GM23248 (cell line): ENCODE data around the gene ZNF70. TPM values are rescaled to one million over a fixed set of nuclear protein-coding genes. Genes with fewer than 3 reads are reported as not detected.

Source experiments
- DNase-seq: peaks from one replicate; pipeline ENCODE4 v3.0.0-alpha.2; 2015
- H2AFZ ChIP-seq: fragments of 200-600 bp; sonication (generic); 2 replicates; pipeline ENCODE4 v1.6.1; 2016; ENCODE audit warnings: antibody characterized with exemption
- H3F3A ChIP-seq: fragments of 200-600 bp; sonication (generic); 2 replicates; pipeline ENCODE4 v1.6.1; 2016; ENCODE audit warnings: mild to moderate bottlenecking, antibody characterized with exemption, mixed run types; ENCODE audit not compliant: insufficient read depth
- H3K27ac ChIP-seq: fragments of 200-600 bp; sonication (generic); 2 replicates; pipeline ENCODE4 v1.5.1; 2016; ENCODE audit warnings: mild to moderate bottlenecking
- H3K27me3 ChIP-seq: fragments of 200-600 bp; sonication (generic); replicated peaks from 2 replicates; pipeline ENCODE4 v1.6.1; 2016; ENCODE audit warnings: mild to moderate bottlenecking; ENCODE audit not compliant: insufficient read depth
- H3K36me3 ChIP-seq: fragments of 200-600 bp; sonication (generic); 2 replicates; pipeline ENCODE4 v1.6.1; 2016; ENCODE audit warnings: low read depth, mild to moderate bottlenecking
- H3K4me1 ChIP-seq: fragments of 200-600 bp; sonication (generic); 2 replicates; pipeline ENCODE4 v1.6.1; 2016; ENCODE audit warnings: mild to moderate bottlenecking; ENCODE audit not compliant: insufficient read depth
- H3K4me2 ChIP-seq: fragments of 200-600 bp; sonication (generic); one replicate; pipeline ENCODE4 v1.6.1; 2016; ENCODE audit warnings: mild to moderate bottlenecking; ENCODE audit not compliant: unreplicated experiment
- H3K4me3 ChIP-seq: fragments of 200-600 bp; sonication (generic); 2 replicates; pipeline ENCODE4 v1.5.1; 2016; ENCODE audit warnings: mild to moderate bottlenecking
- H3K79me2 ChIP-seq: fragments of 200-600 bp; sonication (generic); 2 replicates; pipeline ENCODE4 v1.6.1; 2016; ENCODE audit warnings: mild to moderate bottlenecking; ENCODE audit not compliant: insufficient read depth
- H3K9ac ChIP-seq: fragments of 200-600 bp; sonication (generic); 2 replicates; pipeline ENCODE4 v1.6.1; 2016; ENCODE audit warnings: mild to moderate bottlenecking
- H3K9me2 ChIP-seq: fragments of 200-600 bp; sonication (generic); 2 replicates; pipeline ENCODE4 v1.6.1; 2016; ENCODE audit warnings: mixed run types, mild to moderate bottlenecking, moderate library complexity; ENCODE audit not compliant: insufficient read depth
- H3K9me3 ChIP-seq: fragments of 200-600 bp; sonication (generic); one replicate; pipeline ENCODE4 v1.6.1; 2017; ENCODE audit warnings: low read depth
- H4K20me1 ChIP-seq: fragments of 200-600 bp; sonication (generic); 2 replicates; pipeline ENCODE4 v1.6.0; 2016; ENCODE audit not compliant: insufficient read depth
- EZH2 ChIP-seq: fragments of 200-600 bp; sonication (generic); IDR thresholded peaks from 2 replicates; pipeline ENCODE4 v1.6.1; 2018; ENCODE audit warnings: antibody characterized with exemption, mild to moderate bottlenecking; ENCODE audit not compliant: insufficient read depth, poor library complexity, severe bottlenecking
- EZH2phosphoT487 ChIP-seq: fragments of 200-600 bp; sonication (generic); IDR thresholded peaks from 2 replicates; pipeline ENCODE4 v1.6.1; 2018; ENCODE audit warnings: antibody characterized with exemption, moderate library complexity, mild to moderate bottlenecking, low read depth; ENCODE audit not compliant: insufficient read depth
- WGBS, 2 experiments: methylation state at CpG; one replicate each; pipeline ENCODE4 v1.1.6; 2015 to 2017; ENCODE audit warnings: low lambda C conversion rate in 2 of 2, low coverage in 1 of 2; ENCODE audit errors: missing lambda C conversion rate in 2 of 2; 5-methylcytosine and 5-hydroxymethylcytosine counted together
- in situ Hi-C: fragments of 300-500 bp; cut with MboI; formaldehyde crosslinking; loops from 2 replicates; pipeline ENCODE4 v1.15.0; 2020
- polyA plus RNA-seq: library from polyadenylated mRNA; unstranded; fragments of >200 nt; fragmentation: Nextera tagmentation; extraction: Ambion mirVana; gene quantifications from 2 replicates; pipeline ENCODE4 v1.2.1, GENCODE V29; 2016
- total RNA-seq: library from RNA; depleted of rRNA; stranded (reverse); fragments of >200 nt; shearing (Covaris generic); gene quantifications from 2 replicates; pipeline ENCODE4 v1.2.3, GENCODE V29; 2014

ZNF70 gene
- total and polyA plus RNA-seq, 2 experiments from 2014 or later = 1.0 to 2.5 TPM

DNA sequence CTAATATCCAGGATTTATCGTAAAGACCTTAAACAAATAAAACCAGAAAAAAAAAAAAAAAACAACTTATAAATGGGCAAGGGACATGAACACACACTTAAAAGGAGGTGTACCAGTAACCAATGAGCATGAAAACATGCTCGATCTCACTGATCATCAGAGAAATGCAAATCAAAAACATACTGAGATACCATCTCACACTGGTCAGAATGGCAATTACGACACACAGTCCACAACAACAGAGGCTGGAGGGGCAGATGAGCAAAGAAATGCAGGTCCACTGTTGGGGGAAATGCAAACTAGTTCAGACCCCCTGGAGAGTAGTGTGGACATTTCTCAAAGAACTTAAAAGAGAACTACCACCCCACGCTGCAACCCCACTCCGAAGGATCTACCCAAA lies 46.9 kb downstream of the ZNF70 start:
- H3K27me3 ChIP-seq = no peaks in the 10 kb centered on the region
- in situ Hi-C loops = no loop called here
- H3F3A ChIP-seq = no peaks in the 10 kb centered on the region
- H3K9me3 ChIP-seq = no peaks in the 10 kb centered on the region
- peaks cover 13% of the 10 kb centered on the region; the same call in 1 of the 2 replicates for H3K36me3 ChIP-seq
- no peaks in the 10 kb centered on the region for H3K9me2 ChIP-seq
- no peak overlapping the region for H3K4me2 ChIP-seq
- no peak for DNase-seq
- H4K20me1 ChIP-seq = no peaks in the 10 kb centered on the region; the same call in 1 of the 2 replicates
- H3K79me2 ChIP-seq = peaks cover 26% of the 10 kb centered on the region; the same call in 1 of the 2 replicates
- H3K4me3 ChIP-seq = no peak overlapping the region
- H2AFZ ChIP-seq = no peak overlapping the region
- WGBS, 2 experiments = 88 to 95% methylated on average over 5 of the region's 5 CpGs
- no peak overlapping the region for H3K9ac ChIP-seq
- H3K4me1 ChIP-seq = peaks cover 3% of the 10 kb centered on the region; the same call in 1 of the 2 replicates
- TF ChIP-seq EZH2 (no peak), EZH2phosphoT487 (no peak)
- no peak overlapping the region for H3K27ac ChIP-seq

DNA sequence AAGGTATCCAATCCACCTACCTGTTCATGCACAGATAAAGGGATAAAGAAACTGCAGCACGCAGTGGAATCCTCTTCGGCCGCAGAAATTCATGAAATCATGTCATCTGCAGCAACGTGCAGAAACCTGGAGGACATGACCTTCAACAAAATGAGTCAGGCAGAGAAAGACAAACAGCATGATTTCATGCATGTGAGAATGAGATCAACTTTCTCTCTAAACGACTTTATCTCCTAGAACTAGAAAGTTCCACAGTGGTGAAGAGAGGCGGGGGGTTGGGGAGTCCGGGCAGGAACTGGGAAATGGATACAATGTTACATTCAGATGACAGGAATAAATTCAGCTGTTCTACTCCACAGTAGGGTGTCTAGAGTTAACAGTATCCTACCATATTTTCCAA lies 50.2 kb downstream of the ZNF70 start:
- H3F3A ChIP-seq = no peaks in the 10 kb centered on the region
- WGBS, 2 experiments = 94 to 99% methylated on average over 7 of the region's 7 CpGs
- H2AFZ ChIP-seq = no peak overlapping the region
- in situ Hi-C loops = no loop called here
- H3K4me1 ChIP-seq = no peaks in the 10 kb centered on the region
- no peaks in the 10 kb centered on the region for H3K9me2 ChIP-seq
- H4K20me1 ChIP-seq = no peaks in the 10 kb centered on the region; the same call in 1 of the 2 replicates
- DNase-seq = no peak
- H3K9ac ChIP-seq = no peak overlapping the region
- TF ChIP-seq EZH2phosphoT487 (no peak), EZH2 (no peak)
- H3K36me3 ChIP-seq = 0 out of 2 replicates have a peak, but pooled peaks cover 3% of the 10 kb centered on the region
- H3K9me3 ChIP-seq = no peaks in the 10 kb centered on the region
- no peaks in the 10 kb centered on the region for H3K27me3 ChIP-seq
- no peak overlapping the region for H3K27ac ChIP-seq
- peaks cover 26% of the 10 kb centered on the region; the same call in 1 of the 2 replicates for H3K79me2 ChIP-seq
- H3K4me2 ChIP-seq = no peak overlapping the region
- H3K4me3 ChIP-seq = no peak overlapping the region

GRCh38 chr22:23698673-23699235 lies 52.2 kb downstream of the ZNF70 start:
- no peaks in the 10 kb centered on the region for H3K4me1 ChIP-seq
- H3K79me2 ChIP-seq = peaks cover 26% of the 10 kb centered on the region; the same call in 1 of the 2 replicates
- in situ Hi-C loops = no loop called here
- H3K27me3 ChIP-seq = no peaks in the 10 kb centered on the region
- DNase-seq = no peak
- H3K9me2 ChIP-seq = no peaks in the 10 kb centered on the region
- no peak overlapping the region for H3K4me2 ChIP-seq
- 93 to 99% methylated on average over 10 of the region's 10 CpGs for WGBS, 2 experiments
- H3K36me3 ChIP-seq = peaks cover 6% of the 10 kb centered on the region; the same call in 1 of the 2 replicates
- H4K20me1 ChIP-seq = no peaks in the 10 kb centered on the region
- H3K9ac ChIP-seq = no peak overlapping the region
- H3K9me3 ChIP-seq = no peaks in the 10 kb centered on the region
- no peak overlapping the region for H3K4me3 ChIP-seq
- H2AFZ ChIP-seq = no peak overlapping the region
- no peak for TF ChIP-seq EZH2phosphoT487
- no peak for TF ChIP-seq EZH2
- H3K27ac ChIP-seq = no peak overlapping the region
- H3F3A ChIP-seq = no peaks in the 10 kb centered on the region

DNA sequence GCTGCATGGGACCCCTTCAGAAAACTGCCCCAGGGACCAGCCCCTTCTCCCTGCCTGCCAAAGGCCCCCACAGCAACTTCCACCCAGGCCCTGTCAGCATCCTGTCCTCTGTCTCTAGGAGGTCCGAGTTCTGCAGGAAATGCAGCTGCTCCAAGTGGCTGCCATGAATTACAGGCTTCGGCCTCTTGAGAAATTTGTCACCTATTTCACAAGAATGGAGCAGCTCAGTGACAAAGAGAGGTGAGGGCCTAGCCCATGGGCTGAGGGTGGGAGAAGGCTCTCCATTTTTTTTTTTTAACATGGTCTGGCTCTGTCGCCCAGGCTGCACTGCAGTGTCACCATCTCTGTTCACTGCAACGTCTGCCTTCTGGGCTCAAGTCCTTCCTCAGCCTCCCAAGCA lies 52.8 kb downstream of the ZNF70 start:
- no peak for TF ChIP-seq EZH2
- TF ChIP-seq EZH2phosphoT487 = no peak
- no peaks in the 10 kb centered on the region for H3F3A ChIP-seq
- peaks cover 6% of the 10 kb centered on the region; the same call in 1 of the 2 replicates for H3K36me3 ChIP-seq
- H3K4me2 ChIP-seq = no peak overlapping the region
- peaks cover 22% of the 10 kb centered on the region; the same call in 1 of the 2 replicates for H3K79me2 ChIP-seq
- no peak overlapping the region for H2AFZ ChIP-seq
- H3K4me3 ChIP-seq = no peak overlapping the region
- H3K9me2 ChIP-seq = no peaks in the 10 kb centered on the region
- 60 to 67% methylated on average over 4 of the region's 4 CpGs for WGBS, 2 experiments
- in situ Hi-C loops = no loop called here
- no peak for DNase-seq
- no peaks in the 10 kb centered on the region for H3K4me1 ChIP-seq
- no peak overlapping the region for H3K27ac ChIP-seq
- H3K27me3 ChIP-seq = no peaks in the 10 kb centered on the region
- no peaks in the 10 kb centered on the region for H4K20me1 ChIP-seq
- no peaks in the 10 kb centered on the region for H3K9me3 ChIP-seq
- no peak overlapping the region for H3K9ac ChIP-seq
